Osteocyte (in vitro differentiated cells): Measurements from ENCODE around the gene SORCS3. TPM values are rescaled to one million over a fixed set of nuclear protein-coding genes. Genes with fewer than 3 reads are reported as not detected.

Experiments
- DNase-seq: peaks from one replicate; pipeline ENCODE4 v3.0.0; 2021; ENCODE audit warnings: mixed read lengths; ENCODE audit not compliant: unreplicated experiment; ENCODE audit errors: extremely low spot score
- H3K27ac Mint-ChIP-seq: one replicate; pipeline ENCODE4 v1.8.0; 2021; ENCODE audit warnings: mild to moderate bottlenecking, mixed read lengths; ENCODE audit not compliant: unreplicated experiment
- H3K27me3 Mint-ChIP-seq: one replicate; pipeline ENCODE4 v1.8.0; 2021; ENCODE audit warnings: mixed read lengths; ENCODE audit not compliant: unreplicated experiment
- H3K36me3 Mint-ChIP-seq: one replicate; pipeline ENCODE4 v1.8.0; 2021; ENCODE audit warnings: mixed read lengths; ENCODE audit not compliant: unreplicated experiment
- H3K4me1 Mint-ChIP-seq: one replicate; pipeline ENCODE4 v1.8.0; 2021; ENCODE audit warnings: mixed read lengths; ENCODE audit not compliant: unreplicated experiment
- H3K4me3 Mint-ChIP-seq: one replicate; pipeline ENCODE4 v1.8.0; 2021; ENCODE audit warnings: mild to moderate bottlenecking, moderate library complexity, mixed read lengths; ENCODE audit not compliant: unreplicated experiment
- H3K9me3 Mint-ChIP-seq: one replicate; pipeline ENCODE4 v1.8.0; 2021; ENCODE audit warnings: mixed read lengths; ENCODE audit not compliant: unreplicated experiment
- CTCF ChIP-seq: fragments of 200-600 bp; sonication (generic); IDR thresholded peaks from 2 replicates; pipeline ENCODE4 v1.5.0; 2021; ENCODE audit warnings: antibody characterized with exemption, mild to moderate bottlenecking, moderate library complexity
- total RNA-seq: library from RNA; stranded (reverse); gene quantifications from 2 replicates; pipeline ENCODE4 v1.2.1, GENCODE V29; 2021

SORCS3 gene
- total RNA-seq, 1 donor from 2014 or later, result not detected

- no peaks in the 10 kb centered on the region for H3K9me3 Mint-ChIP-seq
- no peak for TF ChIP-seq CTCF
- H3K27ac Mint-ChIP-seq, result no peak overlapping the region
- no peak for DNase-seq
- no peaks in the 10 kb centered on the region for H3K36me3 Mint-ChIP-seq
- no peaks in the 10 kb centered on the region for H3K4me1 Mint-ChIP-seq
- no peaks in the 10 kb centered on the region for H3K27me3 Mint-ChIP-seq
- H3K4me3 Mint-ChIP-seq, result no peak overlapping the region
Measured at GRCh38 chr10:104681485-104681884, 40.4 kb downstream of the SORCS3 start.

GRCh38 chr10:104683567-104683966, 42.5 kb downstream of the SORCS3 start:
- no peaks in the 10 kb centered on the region for H3K36me3 Mint-ChIP-seq
- TF ChIP-seq CTCF, result no peak
- DNase-seq, result peak; percentile 54
- no peak overlapping the region for H3K4me3 Mint-ChIP-seq
- no peak overlapping the region for H3K27ac Mint-ChIP-seq
- no peaks in the 10 kb centered on the region for H3K4me1 Mint-ChIP-seq
- no peaks in the 10 kb centered on the region for H3K9me3 Mint-ChIP-seq
- H3K27me3 Mint-ChIP-seq, result no peaks in the 10 kb centered on the region

GRCh38 chr10:104686829-104687228, 45.7 kb downstream of the SORCS3 start:
- DNase-seq, result peak; percentile 7
- Mint-ChIP-seq H3K27me3 (no peaks in the 10 kb centered on the region), H3K27ac (no peak overlapping the region), H3K36me3 (no peaks in the 10 kb centered on the region), H3K9me3 (peaks cover 9% of the 10 kb centered on the region), H3K4me3 (no peak overlapping the region), H3K4me1 (no peaks in the 10 kb centered on the region)
- no peak for TF ChIP-seq CTCF

- no peak overlapping the region for H3K27ac Mint-ChIP-seq
- peaks cover 9% of the 10 kb centered on the region for H3K9me3 Mint-ChIP-seq
- TF ChIP-seq CTCF, result no peak
- H3K4me1 Mint-ChIP-seq, result no peaks in the 10 kb centered on the region
- H3K36me3 Mint-ChIP-seq, result no peaks in the 10 kb centered on the region
- H3K4me3 Mint-ChIP-seq, result no peak overlapping the region
- peak; percentile 62 for DNase-seq
- no peaks in the 10 kb centered on the region for H3K27me3 Mint-ChIP-seq
Measured at GRCh38 chr10:104688251-104689042, 47.4 kb downstream of the SORCS3 start.

GRCh38 chr10:104689105-104689504, 48.0 kb downstream of the SORCS3 start:
- DNase-seq, result peak; percentile 23
- Mint-ChIP-seq H3K36me3 (no peaks in the 10 kb centered on the region), H3K4me1 (no peaks in the 10 kb centered on the region), H3K27me3 (no peaks in the 10 kb centered on the region), H3K4me3 (no peak overlapping the region), H3K9me3 (peaks cover 9% of the 10 kb centered on the region), H3K27ac (no peak overlapping the region)
- no peak for TF ChIP-seq CTCF
